NCI-H526 (cell line): ENCODE results near the gene MACROD1.

Experiments used
- DNase-seq, 2 experiments: peaks; one replicate each; lab custom pipeline; 2025; lab: John Stamatoyannopoulos, UW

The MACROD1 gene

DNA sequence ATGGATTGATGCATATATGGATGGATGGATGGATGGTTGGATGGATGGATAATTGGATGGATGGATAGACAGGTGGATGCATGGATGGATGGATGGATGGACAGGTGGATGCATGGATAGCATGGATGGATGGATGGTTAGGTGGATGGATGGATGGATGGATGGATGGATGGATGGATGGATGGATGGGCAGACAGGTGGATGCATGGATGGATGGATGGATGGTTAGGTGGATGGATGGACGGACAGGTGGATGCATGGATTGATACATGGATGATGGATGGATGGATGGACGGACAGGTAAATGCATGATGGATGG is 52.5 kb downstream of the MACROD1 start:
- DNase-seq = no peak

DNA sequence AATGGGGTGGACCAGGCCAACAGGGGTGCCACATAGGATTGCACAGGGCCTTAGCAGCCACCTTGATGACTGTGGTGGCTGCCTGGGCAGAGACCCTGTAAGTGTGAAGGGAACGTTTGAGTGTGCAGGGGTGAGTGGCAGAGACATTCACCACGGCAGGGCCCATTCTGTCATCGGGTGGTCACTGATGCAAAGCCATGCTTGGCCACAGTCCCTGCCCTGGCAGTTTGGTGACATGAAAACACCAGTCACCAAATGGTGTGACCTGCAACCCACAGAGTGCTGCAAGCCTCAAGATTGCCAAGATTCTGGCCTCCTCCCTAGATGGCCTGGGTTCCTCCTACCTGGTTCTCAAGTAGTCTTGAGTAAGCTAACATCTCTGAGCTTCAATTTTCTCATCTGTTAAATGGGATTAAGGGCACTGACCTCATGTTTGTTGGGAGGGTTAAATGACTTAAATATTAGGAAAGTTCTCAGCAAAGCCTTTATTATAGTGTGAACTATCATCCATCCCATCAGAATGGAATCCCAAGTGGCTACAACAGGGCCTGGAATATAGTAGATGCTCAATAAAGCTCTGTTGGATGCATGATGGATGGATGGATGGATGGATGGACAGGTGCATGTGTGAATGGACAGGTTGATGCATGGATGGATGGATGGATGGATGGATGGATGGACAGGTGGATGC is 53.0 kb downstream of the MACROD1 start:
- no peak for DNase-seq

DNA sequence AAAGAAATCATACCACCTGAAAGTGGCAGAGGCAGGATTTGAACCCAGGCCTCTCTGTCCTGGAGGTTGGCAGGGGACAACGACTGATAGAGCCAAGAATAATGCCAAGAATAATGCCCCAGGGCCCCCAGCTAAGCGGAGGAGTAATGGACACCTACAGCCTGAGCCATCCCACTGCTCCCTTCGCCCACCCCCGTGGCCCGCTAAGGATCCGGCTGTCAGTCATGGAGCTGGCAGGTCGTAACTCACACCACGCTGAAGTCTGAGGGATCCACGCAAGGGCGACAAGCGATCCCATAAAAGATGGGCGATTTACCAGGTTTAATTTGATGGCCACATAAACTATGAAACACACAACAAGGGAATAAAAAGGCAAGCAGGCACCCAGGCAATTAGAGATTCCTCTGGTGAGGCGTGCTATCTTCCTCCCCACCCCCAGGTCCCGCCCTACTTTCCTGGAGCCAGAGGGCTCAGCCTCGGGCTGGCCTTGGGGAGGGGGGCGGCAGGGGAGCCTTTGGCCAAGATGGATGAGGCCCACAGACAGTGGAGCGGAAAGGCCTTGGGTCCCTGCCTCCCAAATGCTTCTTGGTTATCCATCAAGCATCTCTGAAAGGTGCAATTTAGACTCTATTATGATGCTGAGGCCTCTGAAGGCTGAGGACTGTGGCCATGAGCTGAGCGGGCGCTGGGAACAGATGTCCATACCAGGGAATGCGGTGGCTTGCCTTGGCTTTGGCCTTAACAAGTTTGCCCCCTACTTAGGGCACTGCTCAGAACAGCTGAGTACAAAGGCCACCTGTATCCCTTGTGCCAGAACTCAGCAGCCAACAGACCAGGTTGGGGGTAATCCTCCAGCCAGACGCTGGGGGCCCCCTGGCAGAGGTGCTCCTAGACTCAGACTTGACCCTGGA is 55.2 kb downstream of the MACROD1 start:
- DNase-seq = no peak

DNA sequence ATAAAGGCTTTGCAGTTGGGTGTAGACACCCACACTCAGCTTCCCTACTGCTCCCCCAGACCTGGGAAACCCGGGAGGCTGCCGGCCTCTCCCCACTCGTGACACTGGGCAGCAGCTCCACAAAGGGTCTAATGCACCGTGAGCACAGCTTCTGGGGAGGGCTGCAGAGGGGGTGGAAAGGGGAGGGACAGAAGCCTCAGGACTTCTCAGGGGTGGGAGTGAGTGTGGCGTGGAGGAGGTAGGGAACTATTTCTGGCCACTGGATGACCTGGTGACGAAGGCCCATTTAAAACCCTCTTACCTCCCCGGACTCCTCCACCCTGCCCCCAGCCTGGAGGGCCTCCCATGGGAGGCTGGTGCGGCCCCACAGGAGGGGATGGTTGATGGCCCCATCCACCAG is 56.6 kb downstream of the MACROD1 start:
- DNase-seq = no peak

DNA sequence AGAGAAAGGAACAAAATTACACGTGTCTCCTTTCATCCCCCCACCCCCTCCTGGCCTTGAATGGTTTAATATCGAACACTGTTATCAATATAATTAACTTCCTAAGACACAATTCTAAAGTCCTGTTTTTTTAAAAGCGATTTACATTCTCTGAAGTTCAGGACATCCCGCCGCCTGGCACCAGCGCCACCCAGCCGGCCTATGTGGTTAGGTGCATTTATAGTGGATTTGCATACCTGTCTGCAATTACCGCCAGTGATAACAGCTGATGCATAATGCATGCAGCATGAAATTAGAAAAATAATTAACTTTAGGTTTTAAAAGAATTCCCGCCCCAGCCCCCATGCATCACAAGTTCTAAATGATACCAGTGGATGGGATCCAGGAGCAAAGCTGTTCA is 58.6 kb downstream of the MACROD1 start:
- peak; percentile 39 to 86 for DNase-seq

DNA sequence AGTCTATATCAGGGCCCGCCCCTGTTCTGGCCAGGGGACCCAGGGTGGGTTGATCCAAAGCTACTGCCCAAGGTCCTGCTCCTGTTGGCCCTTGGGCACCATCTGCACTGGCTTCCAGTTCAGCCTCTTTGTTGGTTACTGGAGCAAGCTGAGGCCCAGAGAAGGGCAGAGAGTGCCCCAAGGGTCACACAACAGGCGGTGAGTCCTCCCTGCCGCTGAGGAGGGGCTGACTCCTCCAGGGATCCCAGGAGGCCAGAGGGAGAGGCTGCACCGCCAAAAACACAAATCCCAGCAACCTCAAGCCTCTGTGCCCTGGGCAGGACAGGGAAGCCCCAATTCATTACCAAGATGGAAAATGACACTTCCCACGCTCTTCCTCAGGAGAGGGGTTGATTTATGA is 61.3 kb downstream of the MACROD1 start:
- DNase-seq = no peak

DNA sequence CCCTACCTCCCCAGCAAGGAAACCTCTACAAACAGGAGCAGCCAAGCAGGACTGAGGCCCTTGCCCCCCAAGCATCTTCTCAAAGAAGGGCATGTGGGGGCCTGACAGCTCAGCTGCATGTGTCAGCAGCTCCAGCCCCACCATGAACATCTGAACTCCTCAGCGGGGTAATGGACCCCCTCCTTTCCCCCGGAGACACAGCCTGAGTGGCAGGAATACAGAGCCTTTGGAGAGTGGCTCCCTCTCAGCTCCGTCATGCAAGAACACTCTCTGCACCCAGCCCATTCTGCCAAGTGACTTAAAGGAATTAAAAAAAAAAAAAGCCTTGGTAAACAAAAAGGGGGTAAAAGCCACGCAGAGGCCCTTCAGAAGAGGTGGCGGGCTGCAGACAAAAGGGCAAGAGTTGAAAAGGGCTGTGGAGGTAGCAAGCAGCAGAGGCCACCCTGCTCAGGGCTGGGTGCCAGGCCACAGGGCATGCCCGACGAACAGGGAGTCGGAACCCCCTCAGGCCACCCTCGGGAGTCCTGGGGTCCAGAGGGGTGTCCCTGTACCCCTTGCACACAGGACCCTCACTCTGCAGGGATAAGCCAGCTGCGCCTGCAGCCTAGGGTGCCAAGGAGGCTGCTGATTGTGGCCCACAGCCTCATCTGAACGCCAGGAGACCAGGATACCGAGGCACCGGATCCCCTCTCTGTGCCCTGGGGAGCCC is 62.5 kb downstream of the MACROD1 start:
- no peak for DNase-seq

DNA sequence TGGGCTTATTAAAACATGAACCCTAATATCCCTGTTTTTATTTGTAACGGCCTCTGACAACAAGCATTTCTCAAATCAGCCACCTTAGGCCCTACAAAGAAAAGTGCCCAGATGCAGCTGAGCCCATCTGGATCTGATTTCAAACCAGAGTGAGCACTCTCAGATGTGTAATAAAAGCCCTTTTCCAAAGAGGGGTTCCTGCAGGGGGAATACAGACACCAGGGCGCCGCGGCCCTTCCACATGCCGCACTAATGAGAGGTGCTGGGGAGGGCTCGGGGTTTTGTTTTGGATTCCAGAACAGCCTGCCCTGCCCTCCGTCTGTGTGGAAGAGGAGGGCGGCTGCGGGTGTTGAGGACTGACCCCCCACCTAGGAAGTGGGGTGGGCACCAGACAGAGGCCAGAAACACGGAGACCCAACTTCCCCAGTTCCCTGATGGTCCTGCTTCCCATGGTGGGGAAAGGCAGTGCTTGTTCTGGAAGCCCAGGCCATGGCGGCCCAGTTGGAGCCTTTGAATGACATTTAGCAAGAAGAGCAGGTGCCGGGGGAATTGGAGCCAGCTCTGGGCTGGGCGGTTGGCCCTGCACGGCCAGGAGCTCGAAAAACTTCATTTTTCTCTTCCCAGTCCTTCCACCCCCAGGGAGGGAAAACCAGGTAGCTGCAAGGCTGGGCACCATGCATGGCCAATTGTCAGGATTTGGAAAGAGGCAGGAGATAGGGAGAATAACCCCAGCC is 63.7 kb downstream of the MACROD1 start:
- no peak for DNase-seq

DNA sequence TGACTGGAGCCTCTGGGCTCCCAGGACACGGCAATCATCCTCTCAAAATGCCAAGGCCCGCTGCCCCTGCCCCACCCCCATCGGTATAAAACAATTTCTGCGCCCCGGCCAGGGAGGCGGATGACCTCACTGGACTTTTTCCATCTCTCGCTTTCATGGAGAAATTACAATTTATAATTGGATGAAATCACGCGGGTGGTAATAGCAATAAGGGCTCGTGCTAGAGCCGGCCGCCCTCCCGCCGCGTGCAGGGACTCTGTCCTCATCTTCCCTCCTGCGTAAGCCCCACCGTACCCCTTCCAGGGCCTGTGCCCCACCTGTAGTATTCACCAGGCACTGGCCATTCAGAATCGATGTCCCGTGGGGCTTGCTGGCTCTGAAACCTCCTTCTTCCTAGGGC is 64.5 kb downstream of the MACROD1 start:
- no peak for DNase-seq

DNA sequence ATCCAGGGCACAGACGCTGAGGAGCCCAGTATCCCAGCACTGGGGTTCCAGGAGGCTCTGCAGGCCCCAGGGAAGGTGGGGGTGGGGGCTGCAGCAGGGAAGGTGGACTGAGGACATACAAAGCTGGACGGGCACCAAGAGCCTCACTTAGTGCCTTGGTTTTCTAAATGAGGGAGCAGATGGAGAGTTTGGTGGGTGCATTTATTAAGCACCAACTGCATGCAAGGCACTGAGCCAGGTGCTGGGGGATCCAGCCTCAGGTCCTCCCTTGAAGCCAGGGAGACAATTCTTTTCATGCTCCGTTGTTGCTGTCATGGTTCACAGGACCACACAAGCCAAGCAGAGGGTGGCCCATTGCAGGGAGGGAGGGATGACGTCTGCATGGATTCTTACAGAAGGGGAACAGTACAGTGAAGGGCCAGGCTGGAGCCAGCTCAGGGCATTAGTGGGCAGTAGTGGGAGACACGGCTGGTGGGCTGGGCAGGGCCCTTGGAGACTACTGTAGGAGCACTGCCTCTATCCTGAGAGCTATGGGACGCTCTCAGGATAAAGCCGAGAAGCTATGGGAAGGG is 65.0 kb downstream of the MACROD1 start:
- no peak for DNase-seq

DNA sequence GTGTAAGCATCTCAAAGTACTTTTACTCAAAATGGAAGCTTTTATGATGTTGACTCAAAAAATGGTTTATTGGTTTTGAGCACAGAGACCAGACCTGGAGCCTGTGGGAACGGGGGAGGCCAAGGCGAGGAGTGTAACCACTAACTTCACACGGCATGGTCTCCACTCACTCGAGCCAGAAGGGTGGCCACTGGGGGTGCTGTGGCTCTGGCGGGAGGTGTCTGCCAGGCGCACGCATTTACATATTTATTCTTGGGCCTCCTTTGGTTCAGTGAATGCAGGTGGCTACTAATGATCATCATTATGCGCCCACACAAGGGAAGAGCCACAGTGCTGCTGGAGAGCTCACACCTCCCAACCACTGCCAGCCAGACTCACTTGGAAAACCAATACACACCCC is 65.6 kb downstream of the MACROD1 start:
- DNase-seq = peak; percentile 81 to 94

DNA sequence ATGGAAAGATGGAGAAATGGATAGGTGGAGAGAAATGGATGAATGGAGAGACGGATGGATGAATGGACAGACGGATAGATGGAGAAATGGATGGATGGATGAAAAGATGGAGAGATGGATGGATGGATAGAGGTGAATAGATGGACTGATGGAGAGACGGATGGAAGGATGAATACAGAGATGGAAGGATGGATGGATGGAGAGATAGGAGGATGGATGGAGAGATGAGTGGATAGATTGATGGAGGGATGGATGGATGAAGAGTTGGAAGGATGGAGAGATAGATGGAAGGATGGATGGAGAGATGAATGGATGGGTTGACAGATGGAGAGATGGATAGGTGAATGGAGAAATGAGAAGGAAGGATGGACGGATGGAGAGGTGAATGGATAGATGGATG is 66.5 kb downstream of the MACROD1 start:
- DNase-seq = no peak

DNA sequence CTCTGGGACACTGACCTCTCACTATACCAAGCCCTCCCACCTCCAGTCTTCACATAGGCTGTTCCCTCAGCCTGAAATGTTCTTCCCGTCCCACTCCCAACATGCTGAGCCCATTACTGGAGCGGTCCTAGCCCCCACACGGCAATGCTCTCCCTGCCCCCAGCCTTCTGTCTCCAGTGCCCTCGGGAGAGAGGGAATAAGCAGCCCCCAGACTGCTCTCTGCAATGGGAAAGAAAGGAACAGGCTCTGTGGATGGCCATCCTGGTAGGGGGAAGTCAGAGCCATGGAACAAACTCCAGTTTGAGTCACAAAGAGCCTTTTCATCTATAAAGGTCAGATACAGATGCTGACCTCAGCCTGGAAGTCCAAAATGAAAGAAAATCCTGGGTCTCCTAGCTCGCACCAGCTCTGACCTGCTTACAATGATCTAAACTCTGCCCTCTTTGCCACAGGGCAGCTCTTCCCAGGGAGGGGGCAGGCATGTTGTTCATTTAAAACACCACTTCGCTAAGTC is 67.5 kb downstream of the MACROD1 start:
- no peak for DNase-seq

DNA sequence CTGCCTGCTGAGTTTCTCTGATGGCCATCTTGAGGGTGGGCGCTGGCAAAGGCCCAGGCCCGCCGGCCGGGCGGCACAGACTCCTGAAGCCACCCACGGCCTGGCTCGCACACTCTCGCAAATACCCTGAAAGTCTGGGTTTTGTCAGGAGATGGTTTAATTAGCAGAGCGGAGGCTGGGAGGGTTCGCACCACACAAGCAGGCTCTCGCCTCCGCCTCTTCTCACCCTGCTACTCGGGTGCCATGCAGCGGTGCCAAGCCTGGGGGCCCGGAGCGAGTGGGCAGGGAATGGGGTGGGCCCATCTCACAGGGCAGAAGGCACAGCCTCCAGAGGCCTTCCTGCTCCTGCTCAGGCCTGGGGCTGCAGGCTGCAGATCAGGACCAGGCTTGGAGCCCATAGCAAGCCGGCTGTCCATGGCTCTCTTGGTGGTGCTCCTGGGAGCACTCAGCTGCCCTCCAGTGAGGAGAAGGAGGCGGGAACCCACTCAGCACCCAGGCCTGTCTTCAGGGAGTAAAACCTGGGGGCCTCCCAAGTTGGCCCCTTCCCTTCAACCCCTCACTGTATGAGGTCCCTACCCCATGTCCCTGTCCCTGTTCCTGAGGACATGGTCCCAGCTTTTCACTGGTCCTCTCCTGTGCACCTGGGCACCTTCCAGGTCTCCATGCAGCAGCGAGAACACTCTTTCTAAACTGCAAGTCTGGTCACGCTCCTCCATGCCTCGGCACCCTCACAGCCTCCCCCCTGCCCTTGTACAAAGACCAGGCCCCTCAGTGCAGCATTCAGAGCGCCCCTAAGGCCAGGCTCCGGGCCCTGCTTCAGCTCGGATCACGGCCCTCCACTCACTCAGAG is 68.2 kb downstream of the MACROD1 start:
- no peak for DNase-seq

DNA sequence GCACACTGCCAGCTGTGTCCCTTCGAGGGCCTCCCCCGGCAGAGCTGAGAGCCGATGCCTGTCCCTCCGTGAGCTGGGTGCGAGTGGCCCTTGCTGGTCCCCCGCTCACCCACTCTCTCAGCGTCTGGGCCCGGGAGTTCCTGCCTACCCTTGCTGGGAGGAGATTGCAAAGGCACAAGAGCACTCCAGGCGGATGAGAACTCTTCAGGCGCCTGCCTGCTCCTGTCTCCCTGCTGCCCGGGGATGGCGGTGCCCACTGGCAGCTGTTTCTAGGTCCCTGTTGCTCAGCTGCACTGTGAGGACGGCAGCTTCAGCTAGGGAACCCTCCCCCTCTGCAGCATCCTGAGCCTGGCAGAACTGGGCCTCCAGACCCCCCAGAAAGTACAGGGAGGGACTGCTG is 69.1 kb downstream of the MACROD1 start:
- DNase-seq = no peak

DNA sequence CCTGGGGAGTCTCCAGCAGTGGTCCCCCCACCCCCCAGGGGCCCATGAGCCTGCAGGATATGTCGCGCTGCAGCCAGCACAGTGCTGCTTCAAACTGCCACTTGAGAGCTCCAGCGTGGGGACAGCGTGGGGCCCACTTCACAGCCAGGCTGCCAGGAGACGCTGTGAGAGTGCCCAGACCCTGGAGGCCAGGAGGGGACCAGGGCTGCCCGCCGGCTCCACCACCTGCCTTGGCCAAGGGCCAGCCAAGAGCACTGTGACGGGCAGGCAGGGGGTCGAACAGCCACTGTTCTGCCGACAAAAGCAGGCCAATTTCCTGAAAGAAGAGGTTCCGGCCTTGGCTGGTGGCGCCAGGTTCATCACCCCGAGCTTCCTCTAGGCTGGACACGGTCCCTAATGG is 70.0 kb downstream of the MACROD1 start:
- no peak for DNase-seq

DNA sequence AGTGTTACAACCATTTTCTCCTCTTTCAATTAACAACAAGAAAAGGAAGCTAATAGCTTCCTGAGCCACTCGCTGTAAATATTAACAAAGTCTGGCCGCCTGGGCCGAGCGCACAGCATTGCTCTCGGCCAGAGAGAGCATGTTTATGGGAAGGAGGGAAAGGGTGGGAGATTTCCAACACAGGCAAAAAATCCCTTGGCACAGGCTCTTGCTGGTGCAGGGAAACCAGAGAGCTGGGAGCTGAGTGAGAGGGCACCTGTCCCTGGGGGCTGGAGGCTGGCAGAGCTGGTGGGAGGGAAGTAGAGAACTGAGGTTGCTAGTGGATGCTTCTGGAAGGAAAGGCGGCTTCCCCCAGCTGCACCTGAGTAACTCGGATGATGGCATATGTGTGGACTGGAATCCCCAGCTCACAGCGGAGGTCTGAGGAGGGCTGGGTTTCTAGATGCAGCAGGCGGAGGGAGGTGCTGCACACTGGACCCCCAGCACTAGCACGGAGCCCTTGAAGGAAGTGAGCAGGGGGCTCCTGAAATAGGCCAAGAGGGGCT is 70.6 kb downstream of the MACROD1 start:
- DNase-seq = no peak

DNA sequence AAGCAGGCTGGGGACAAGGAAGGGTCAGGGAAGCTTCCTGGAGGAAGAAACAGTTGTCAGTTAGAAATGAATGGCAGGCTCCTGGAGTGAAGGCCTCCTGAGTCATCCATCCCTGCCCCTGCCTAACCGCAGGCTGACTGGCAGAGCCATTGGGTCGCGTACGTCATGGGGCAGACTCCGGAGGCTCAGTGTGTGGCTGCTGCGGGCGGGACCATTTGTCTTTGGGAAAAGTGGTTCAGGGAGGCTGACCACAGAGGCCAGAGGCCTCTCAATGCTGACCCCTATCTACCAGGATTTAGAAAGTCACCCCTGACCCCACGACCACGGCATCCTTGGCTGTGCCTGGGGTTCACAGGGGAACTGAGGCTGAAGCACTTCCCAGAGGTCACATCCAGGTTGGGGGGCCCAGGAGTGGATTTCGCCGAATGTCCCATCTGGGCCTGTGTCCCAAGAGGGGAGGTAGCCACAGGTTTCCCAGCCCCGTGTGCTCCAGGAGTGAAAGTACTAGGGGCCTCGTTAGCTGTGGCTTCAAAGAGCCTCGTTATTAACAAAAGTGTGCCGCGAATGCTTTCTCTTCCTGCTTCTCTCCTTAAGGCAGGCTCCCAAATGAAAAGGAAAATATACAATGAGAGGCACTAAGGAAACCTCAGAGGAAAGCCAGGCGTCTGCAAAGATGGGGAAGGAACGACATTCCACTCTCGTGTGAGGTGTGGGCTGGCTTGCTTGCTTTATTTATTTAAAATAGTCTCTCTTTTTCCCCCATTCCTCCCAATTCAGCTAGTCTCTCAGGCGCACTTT is 71.3 kb downstream of the MACROD1 start:
- no peak for DNase-seq

DNA sequence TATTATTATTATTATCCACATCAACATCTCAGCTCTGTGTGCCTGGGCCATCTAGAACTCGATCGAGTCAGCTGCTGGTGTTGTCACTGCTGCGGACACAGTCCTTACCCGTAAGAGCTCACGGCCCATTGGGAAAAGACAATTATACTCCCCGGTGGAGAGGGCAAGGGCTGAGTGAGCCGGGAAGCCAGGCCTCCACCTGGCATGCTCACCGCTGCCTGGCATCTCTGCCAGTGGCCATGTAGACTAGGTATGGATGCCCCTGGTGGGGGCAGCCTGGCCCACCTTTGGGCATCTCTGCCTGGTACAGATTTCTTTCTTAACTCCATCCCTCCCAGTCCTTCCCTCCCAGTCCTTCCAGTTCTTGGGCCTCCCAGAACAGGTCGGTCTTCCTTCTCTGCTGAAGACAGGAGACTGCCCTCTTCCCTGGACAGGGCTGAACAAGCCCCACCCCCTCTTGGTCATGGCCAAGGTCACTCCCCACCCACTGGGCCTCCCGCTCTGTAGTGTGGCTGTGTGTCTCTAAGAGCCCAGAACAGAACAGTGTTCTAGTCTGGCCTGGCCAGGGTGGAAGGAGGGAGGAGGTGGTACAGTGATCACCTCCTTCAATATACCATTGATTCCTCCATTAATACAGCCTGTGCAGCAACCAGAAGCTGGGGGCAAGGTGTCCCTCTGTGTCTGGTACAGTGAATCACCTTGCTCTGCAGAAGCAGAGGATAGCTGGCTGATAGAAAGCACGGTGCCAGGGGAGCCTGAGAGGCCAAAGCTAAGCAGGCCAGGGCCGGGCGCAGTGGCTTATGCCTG is 72.5 kb downstream of the MACROD1 start:
- no peak for DNase-seq
